ENCODE data around the gene TMEM198.

TMEM198 gene

DNA sequence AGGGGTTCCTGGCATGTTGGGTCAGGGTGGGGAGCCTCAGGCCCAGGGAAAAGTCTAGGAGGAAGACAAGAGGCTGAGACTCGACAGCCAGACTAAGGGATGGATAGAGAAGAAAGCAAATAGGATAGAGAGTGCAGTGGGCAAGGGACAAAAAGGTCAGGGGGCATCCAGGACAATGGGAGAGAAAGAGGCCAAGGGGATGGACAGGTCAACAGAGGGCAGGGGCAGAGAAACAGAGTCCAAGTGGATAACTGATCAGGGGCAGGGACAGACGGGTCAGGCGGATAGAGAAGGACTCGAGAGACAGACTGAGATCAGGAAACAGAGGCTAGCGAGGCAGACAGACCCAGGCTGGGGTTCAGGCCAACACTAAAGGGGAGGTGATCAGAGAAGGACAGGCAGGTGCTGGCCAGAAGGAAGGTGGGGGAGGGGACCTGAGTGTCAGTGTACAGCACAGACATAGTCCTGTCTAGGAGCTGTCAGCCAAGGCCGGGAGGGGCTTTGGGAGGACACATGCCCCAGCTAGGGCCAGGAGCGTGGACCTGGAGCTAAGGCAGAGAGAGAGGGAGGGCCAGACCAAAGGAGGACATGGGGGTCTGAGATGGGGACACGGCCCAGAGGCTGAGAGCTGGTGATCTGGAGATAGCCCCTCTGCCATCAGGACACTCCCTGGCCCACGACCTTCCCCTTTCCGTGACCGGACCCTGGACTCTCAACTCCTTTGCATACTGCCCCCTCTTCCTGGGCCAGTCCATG is 17.3 kb upstream of the TMEM198 start:
- no peak for DNase-seq

- no peak for DNase-seq
Measured at GRCh38 chr2:219527076-219527394, 16.8 kb upstream of the TMEM198 start.

- no peak for DNase-seq
Measured at GRCh38 chr2:219527472-219527871, 16.4 kb upstream of the TMEM198 start.

- DNase-seq = peak; percentile 81
Measured at GRCh38 chr2:219530048-219530963, 13.5 kb upstream of the TMEM198 start.

- DNase-seq = no peak
Measured at GRCh38 chr2:219531639-219532377, 12.0 kb upstream of the TMEM198 start.

DNA sequence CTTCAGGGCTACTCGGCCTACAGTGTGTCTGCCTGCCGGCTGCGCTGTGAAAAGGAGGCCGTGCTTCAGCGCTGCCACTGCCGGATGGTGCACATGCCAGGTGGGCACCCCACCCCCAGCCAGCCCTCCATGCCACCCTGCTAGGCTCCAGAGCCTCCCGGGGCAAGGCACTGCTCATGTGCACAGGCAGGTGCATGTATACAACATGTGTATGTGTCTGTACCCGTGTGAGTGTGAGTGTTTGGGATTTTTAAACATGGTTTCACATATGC is 11.5 kb upstream of the TMEM198 start:
- no peak for DNase-seq

GRCh38 chr2:219533930-219534661 is 9.7 kb upstream of the TMEM198 start:
- DNase-seq = no peak

DNA sequence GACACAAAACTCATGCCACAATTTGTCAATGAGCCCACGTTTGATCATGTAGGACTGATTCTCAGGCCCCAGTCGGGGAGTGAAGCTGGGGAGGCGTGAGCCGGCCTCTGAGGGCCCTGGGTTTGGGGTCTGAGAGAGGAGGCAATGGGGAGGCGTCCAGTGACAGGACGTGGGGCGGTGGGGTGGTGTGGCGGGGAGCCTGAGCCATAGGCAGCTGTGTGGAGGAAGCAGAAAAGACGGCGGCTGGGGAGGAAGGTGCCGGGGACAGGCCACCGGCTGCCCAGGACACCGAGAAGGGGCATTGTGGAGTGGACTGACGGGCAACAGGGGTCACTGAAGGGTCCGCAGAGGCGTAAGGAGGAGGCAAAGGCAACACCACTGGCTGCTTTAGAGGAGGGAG is 7.4 kb upstream of the TMEM198 start:
- DNase-seq = no peak

DNA sequence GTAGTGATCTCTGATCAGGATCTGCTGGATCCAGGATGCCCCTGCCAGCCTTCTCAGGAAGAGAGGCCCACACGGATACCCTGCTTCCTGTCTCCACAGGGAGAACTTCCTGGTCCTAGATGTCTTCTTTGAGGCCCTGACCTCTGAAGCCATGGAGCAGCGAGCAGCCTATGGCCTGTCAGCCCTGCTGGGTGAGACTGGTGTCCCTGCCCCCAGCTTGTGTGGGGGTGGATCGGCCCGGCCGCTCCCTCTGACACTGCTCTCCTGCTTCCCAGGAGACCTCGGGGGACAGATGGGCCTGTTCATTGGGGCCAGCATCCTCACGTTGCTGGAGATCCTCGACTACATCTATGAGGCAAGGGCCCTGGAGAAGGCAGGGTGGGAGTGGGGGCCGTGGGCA is 6.9 kb upstream of the TMEM198 start:
- no peak for DNase-seq

- DNase-seq = no peak
Measured at GRCh38 chr2:219537657-219538488, 6.0 kb upstream of the TMEM198 start.

GRCh38 chr2:219538504-219538951 is 5.3 kb upstream of the TMEM198 start:
- DNase-seq = no peak

DNA sequence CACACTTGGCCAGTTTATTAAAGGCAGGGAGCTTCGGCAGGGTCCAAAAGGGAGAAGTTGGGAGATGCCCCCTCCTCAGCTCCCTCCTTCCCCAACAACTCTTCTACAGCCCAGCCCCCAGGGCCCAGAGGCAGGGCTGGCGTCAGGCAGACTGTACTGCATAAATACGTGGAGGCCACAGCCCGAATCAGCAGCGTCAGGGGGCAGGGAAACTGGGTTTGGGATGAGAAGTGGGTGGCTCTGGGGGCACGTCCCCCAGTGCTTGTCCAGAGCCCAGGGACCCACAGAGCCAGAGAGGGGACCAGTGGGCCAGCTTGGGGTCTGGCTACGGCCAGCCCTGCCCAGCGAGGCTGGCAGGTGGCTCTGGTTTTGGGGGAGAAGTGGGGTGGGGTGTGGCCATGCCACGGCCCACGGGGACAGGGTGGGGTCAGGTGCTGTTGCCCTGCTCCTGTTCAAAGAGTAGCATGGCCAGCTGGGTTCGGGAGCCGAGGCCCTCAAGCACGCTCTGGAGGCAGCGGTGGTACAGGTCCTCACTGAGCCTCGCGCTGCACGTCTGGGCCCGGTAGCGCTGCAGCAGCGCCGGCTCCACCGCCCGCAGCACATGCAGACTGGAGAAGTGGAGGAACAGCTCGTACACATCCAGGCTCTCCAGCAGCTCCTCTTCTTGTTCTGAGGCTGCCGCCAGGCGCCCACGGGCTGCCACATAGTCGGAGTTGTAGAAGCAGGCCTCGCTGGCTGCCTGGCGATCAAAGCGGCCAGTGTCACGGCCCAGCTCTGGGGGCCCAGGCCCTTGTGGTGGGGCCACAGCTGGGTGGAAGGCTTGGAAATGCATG is 4.7 kb upstream of the TMEM198 start:
- DNase-seq = no peak

DNA sequence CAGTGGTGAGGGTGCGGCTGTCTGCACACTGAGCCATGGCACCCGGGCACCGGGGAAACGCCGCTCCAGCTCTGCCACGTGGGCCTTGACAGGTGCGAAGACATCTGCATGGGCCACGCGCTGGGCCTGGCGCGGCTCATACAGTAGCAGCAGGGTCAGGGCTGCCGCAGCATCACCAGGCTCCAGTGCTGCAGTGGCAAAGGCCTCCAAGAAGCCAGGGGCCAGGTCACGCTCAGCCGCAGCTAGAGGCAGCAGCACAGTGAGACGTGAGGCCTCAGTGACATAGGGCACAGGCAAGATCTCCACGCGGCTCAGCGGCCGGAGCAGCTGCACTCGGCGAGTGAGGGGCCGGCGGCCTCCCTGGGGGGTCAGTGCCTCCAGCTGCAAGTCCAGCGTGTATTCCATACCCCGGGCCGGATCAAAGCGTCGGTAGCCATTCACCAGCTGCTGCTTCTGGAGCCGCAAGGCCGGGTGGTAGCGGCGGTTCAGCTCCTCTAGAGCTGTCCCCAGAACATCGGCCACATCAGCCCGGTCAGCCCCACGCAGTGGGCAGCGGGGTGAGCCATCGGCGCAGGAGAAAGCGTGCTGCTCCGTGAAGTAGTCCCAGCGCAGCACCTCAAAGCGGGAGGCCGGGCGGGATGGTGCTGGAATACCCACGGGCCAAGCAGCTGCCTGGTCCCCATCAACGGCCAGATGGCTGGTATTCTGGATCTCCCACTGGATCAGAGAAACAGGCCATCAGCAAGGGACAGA is 3.7 kb upstream of the TMEM198 start:
- no peak for DNase-seq

GRCh38 chr2:219540784-219541504 is 2.9 kb upstream of the TMEM198 start:
- DNase-seq = no peak

DNA sequence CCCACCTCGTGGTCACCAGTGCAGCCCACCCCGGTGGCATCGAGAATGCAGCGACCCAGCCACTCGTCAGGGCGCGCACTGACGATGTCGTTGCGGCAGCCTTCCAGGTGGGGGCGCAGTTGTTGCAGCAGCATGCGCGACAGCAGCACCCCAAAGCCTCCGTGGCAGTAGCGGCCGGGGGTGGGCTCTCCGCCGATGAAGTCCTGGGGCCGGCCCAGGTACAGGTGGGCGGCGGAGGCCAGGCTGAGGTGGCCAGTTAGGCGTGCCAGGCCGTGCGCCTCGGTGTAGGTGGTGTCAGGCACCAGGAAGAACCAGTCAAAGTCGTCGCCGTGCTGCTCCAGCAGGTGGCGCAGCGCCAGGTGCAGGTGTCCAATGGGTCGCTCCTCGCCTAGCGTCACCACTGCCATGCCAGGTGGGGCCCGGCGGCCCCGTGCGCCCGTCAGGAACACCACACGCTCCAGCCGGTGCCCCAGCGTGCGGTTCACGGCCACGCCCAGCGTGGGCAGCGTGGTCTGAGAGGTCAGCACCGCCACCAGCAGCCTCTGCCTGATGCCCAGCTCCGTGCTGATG is 2.1 kb upstream of the TMEM198 start:
- DNase-seq = peak; percentile 91

- no peak for DNase-seq
Measured at GRCh38 chr2:219542931-219543595, 765 bp upstream of the TMEM198 start.

GRCh38 chr2:219544567-219544966 is 739 bp downstream of the TMEM198 start:
- no peak for DNase-seq

GRCh38 chr2:219545295-219545942 is 1.6 kb downstream of the TMEM198 start:
- no peak for DNase-seq

Measured in CD4-positive, alpha-beta T cell treated with Interleukin-21 for 1 hour (primary cell).